HG03432 (cell line): ENCODE data around the gene CASK.

Experiments
- ATAC-seq: cut with Tn5 transposase; IDR thresholded peaks from one replicate; pipeline ENCODE4 v1.9.1; 2021; ENCODE audit warnings: mild to moderate bottlenecking, moderate library complexity; ENCODE audit not compliant: unreplicated experiment

CASK gene

GRCh38 chrX:41837270-41837944 is 85.9 kb downstream of the CASK start:
- ATAC-seq, result peak; percentile 63

GRCh38 chrX:41828826-41829225 is 94.5 kb downstream of the CASK start:
- no peak for ATAC-seq

DNA sequence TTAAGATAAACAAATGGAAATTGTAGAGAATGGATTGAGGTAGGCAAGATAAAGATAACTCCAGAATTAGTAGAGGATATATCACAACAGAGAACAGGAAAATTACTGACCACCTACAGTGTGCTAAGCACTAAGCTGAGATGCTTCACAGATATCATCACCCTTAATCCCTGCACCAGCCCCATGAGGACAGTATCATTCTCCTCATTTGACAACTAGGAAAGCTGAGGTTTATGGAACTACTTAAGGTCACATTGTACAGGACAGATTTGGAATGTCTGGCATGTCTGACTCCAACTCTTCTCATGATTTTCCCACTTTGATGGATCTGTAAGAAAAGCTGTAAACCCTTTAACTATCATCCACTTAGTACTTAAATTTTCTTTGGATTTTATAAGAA is 95.5 kb downstream of the CASK start:
- no peak for ATAC-seq

GRCh38 chrX:41825796-41826195 is 97.6 kb downstream of the CASK start:
- no peak for ATAC-seq

- ATAC-seq, result no peak
Observed at GRCh38 chrX:41824551-41824950, 98.8 kb downstream of the CASK start.

DNA sequence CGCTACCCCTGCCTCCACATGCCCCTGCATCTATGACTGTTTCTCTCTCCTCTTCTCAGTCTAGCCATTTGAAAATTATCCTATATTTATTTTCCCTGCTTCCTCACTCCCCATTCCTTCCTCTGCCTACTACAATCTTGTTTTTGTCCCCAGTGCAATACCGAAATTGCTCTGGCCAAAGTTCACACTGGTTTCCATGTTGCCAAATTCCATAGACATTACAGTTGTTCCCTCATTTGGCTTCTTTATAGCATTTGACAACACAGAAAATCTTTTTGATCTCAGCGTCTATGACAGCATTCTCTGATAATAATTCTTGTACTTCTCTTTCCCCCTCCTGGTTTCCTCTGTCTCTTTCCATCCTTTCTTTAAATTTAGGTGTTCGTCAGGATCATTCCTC is 100.0 kb downstream of the CASK start:
- ATAC-seq, result no peak

DNA sequence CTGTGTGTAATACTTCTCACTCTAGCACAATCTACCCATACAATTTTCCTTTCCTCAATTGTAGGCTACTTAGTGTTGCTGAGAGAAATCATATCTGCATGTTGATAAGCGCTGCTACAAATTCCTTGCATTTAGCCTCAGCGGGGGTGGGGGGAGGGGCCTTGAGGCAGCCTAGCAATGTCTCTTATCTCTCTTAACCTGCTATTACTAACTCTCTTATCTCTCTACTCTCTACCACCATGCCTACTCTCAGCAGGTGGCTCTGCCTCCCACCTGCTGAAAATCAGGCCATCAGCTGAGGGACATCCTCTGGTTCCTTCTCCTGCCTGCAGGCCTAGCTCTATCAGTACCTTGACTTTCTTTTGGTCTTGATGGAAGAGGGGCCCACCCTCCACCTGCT is 100.5 kb downstream of the CASK start:
- no peak for ATAC-seq

- no peak for ATAC-seq
Observed at GRCh38 chrX:41808047-41808446, 115.3 kb downstream of the CASK start.

- no peak for ATAC-seq
Observed at GRCh38 chrX:41802958-41803357, 120.4 kb downstream of the CASK start.

- no peak for ATAC-seq
Observed at GRCh38 chrX:41799661-41800060, 123.7 kb downstream of the CASK start.

GRCh38 chrX:41796577-41796976 is 126.8 kb downstream of the CASK start:
- ATAC-seq, result peak; percentile 60

GRCh38 chrX:41796046-41796445 is 127.3 kb downstream of the CASK start:
- ATAC-seq, result peak; percentile 38

DNA sequence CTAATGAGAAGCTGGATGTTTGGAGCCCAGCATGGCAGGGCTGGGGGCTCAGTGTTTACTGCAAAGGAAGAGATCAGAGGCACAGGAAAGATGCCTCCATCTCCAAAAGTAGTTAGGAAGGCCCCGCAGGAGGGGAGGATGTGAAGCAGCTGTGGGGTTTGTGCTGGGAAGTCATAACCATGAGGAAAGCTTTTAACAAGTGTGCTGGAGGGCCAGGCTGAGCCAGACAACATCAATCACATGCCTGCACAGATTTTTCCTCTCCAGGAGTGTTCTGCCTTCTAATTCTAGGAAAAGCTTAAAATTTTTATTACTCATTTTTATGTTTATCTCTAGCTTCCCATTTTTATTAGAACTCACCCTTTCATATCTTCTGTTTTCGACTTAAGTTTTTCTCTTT is 134.0 kb downstream of the CASK start:
- no peak for ATAC-seq

DNA sequence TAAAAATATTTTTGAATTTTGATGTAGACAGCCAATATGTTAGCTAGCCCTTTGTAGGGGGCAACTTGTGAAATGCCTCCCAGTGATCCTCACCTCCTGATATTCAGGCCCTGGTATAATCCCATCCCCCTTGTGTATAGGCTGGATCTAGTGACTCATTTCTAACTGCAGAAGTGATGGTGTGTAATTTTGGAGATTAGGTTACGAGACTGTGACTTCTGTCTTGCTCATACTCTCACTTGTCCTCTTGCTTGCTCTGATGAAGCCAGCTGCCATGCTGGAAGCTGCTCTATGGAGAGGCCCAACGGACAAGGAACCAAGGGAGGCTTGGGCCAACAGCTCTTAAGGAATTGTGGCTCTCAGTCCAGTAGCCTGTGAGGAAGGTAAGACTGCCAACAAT is 137.7 kb downstream of the CASK start:
- no peak for ATAC-seq

DNA sequence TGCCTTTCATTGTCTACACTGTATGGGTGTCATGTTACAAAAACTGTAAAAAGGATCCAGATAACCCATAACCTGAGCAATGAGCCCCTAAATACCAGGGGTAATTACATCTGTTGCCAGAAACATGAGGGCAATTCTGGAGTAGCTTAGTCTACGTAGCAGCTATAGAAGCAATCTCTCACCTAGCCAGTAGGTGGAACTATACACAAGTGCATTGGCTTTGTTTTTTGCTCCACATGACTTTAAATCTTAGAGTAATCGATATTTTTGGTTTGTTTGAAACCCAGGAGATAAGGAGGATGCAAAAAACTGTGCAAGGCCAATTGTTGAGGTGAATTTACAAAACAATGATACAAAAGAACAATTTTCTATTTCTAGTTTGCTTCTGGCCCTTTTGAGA is 141.9 kb downstream of the CASK start:
- no peak for ATAC-seq

- ATAC-seq, result no peak
Observed at GRCh38 chrX:41779941-41780340, 143.4 kb downstream of the CASK start.

DNA sequence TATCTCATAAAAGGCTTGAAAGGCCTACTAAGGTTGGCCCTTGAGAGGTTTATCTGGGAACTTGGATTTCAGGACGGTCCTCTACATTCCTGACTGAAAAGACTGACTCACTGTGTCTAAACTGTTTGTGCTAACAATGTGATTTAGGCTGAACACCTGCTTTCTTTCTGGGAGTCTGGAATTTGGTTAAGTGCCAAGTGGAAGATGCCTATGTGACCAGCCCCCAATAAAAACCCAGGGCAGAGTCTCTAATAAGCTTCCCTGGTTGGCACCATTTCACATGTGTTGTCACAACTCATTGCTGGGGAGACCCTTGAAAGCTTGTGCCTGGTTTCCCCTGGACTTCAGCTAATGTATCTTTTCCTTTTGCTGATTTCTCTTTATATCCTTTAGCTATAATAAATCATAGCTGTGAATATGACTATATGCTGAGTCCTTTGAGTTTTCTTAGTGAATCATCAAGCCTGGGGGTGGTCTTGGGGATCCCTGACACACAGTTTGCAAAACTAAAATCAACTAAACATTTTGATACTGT is 144.3 kb downstream of the CASK start:
- no peak for ATAC-seq

DNA sequence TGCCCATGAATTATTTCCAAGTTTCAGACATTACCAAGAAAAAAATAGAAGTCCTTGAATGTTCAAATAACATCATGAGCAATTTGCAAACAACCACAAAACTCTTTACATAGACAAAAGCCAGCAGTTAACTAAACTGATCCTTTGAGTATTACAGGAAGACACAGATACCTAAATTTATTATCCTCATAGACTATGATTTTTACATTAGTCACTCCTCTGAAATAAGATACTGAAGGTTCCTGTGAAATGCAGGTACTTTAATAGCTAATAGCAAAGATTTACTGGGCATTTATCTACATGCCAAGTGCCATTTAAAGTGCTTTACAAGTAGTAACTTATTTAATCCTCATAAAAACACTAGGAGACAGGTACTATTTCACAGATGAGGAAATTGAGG is 161.7 kb downstream of the CASK start:
- no peak for ATAC-seq

- ATAC-seq, result no peak
Observed at GRCh38 chrX:41761169-41761568, 162.2 kb downstream of the CASK start.

GRCh38 chrX:41759817-41760216 is 163.5 kb downstream of the CASK start:
- no peak for ATAC-seq

GRCh38 chrX:41758401-41758800 is 165.0 kb downstream of the CASK start:
- no peak for ATAC-seq

- ATAC-seq, result no peak
Observed at GRCh38 chrX:41750716-41751115, 172.6 kb downstream of the CASK start.

- ATAC-seq, result no peak
Observed at GRCh38 chrX:41739871-41740270, 183.5 kb downstream of the CASK start.
